GM13976 (cell line): ENCODE results near the gene CNTNAP2.

Experiments used
- DNase-seq: peaks from one replicate; pipeline ENCODE4 v3.0.0; 2012; ENCODE audit warnings: low spot score
- CTCF ChIP-seq: IDR thresholded peaks from 2 replicates; pipeline ENCODE4 v1.5.1; 2012; ENCODE audit warnings: borderline replicate concordance, mild to moderate bottlenecking; ENCODE audit not compliant: insufficient read depth; ENCODE audit errors: extremely low read depth, missing control alignments, control extremely low read depth
- in situ Hi-C: fragments of 300-500 bp; cut with MboI; formaldehyde crosslinking; loops from one replicate; pipeline ENCODE4 v1.12.0; 2022; ENCODE audit warnings: low sequenced_read_pairs, mixed read lengths, inconsistent platforms; ENCODE audit not compliant: unreplicated experiment

CNTNAP2 gene

GRCh38 chr7:147033641-147034040 lies 917.0 kb downstream of the CNTNAP2 start:
- DNase-seq, result no peak
- TF ChIP-seq CTCF, result no peak
- in situ Hi-C loops, result no loop called here

GRCh38 chr7:147041438-147041837 lies 924.8 kb downstream of the CNTNAP2 start:
- no peak for DNase-seq
- no peak for TF ChIP-seq CTCF
- in situ Hi-C loops, result no loop called here

- no peak for DNase-seq
- in situ Hi-C loops, result no loop called here
Observed at GRCh38 chr7:147044941-147045340, 928.3 kb downstream of the CNTNAP2 start.

DNA sequence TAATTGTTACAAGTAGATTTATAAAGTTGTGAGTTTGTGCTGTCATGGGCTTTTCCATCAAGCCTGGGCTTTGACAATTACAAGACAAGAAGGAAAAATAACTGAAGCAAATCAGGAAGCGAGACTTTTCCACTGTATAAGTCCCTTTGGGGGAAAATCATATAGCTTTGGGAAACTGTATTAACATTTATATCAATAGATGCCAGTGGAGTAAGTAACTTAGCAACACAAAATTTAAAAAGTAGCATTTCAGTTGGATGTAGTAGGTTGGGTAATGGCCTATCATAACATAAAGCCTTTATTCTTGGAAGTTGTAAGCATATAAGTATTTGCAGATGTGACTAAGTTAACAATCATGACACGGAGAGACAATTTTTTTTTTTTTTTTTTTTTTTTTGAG lies 931.1 kb downstream of the CNTNAP2 start:
- no peak for DNase-seq
- TF ChIP-seq CTCF, result no peak
- in situ Hi-C loops, result no loop called here

More at GRCh38 chr7:147044941-147045340, 928.3 kb downstream of the CNTNAP2 start:
- no peak for TF ChIP-seq CTCF

- in situ Hi-C loops, result no loop called here
- no peak for TF ChIP-seq CTCF
- DNase-seq, result no peak
Observed at GRCh38 chr7:147048864-147049263, 932.3 kb downstream of the CNTNAP2 start.

GRCh38 chr7:147052818-147053217 lies 936.2 kb downstream of the CNTNAP2 start:
- no peak for TF ChIP-seq CTCF
- no peak for DNase-seq
- in situ Hi-C loops, result no loop called here

- TF ChIP-seq CTCF, result no peak
- DNase-seq, result no peak
- in situ Hi-C loops, result no loop called here
Observed at GRCh38 chr7:147053746-147054145, 937.1 kb downstream of the CNTNAP2 start.
